Neural cell (in vitro differentiated cells): ENCODE data around the gene TIMM13. TPM values are rescaled to one million over a fixed set of nuclear protein-coding genes. Genes with fewer than 3 reads are reported as not detected.

ENCODE experiments used
- H2AFZ ChIP-seq: fragments of 200-600, 300-800 bp; sonication (generic), shearing (Covaris generic); 2 replicates; pipeline ENCODE4 v1.6.0; 2014; ENCODE audit warnings: low read depth, mild to moderate bottlenecking, antibody characterized with exemption, low read length, moderate library complexity
- H3F3A ChIP-seq: fragments of 200-600 bp; shearing (Covaris generic); 2 replicates; pipeline ENCODE4 v1.6.1; 2016; ENCODE audit warnings: mild to moderate bottlenecking, moderate library complexity, mixed read lengths, antibody characterized with exemption, low read length; ENCODE audit not compliant: insufficient read depth, poor library complexity, severe bottlenecking
- H3K27ac ChIP-seq: fragments of 200-600, 300-800 bp; sonication (generic), shearing (Covaris generic); 2 replicates; pipeline ENCODE4 v1.5.1; 2014; ENCODE audit warnings: mild to moderate bottlenecking, low read length, moderate library complexity
- H3K27me3 ChIP-seq: fragments of 300-800, 200-600 bp; sonication (generic), shearing (Covaris generic); 2 replicates; pipeline ENCODE4 v1.6.0; 2014; ENCODE audit warnings: mild to moderate bottlenecking, low read depth, low read length, moderate library complexity; ENCODE audit not compliant: insufficient read depth
- H3K36me3 ChIP-seq: fragments of 300-800, 200-600 bp; sonication (generic), shearing (Covaris generic); 2 replicates; pipeline ENCODE4 v1.5.1; 2014; ENCODE audit warnings: mild to moderate bottlenecking, antibody characterized with exemption, low read length, moderate library complexity; ENCODE audit not compliant: insufficient read depth
- H3K4me2 ChIP-seq: fragments of 300-800, 200-600 bp; sonication (generic), shearing (Covaris generic); 2 replicates; pipeline ENCODE4 v1.6.0; 2014; ENCODE audit warnings: mild to moderate bottlenecking, low read length
- H3K4me3 ChIP-seq: fragments of 300-800, 200-600 bp; sonication (generic), shearing (Covaris generic); 2 replicates; pipeline ENCODE4 v1.5.1; 2014; ENCODE audit warnings: mild to moderate bottlenecking, low read length, moderate library complexity
- H3K79me2 ChIP-seq: fragments of 200-600 bp; shearing (Covaris generic); replicated peaks from 2 replicates; pipeline ENCODE4 v1.6.0; 2014; ENCODE audit warnings: mild to moderate bottlenecking, low read length, moderate library complexity; ENCODE audit not compliant: insufficient read depth
- H3K9ac ChIP-seq: fragments of 300-800, 200-600 bp; sonication (generic), shearing (Covaris generic); 2 replicates; pipeline ENCODE4 v1.6.1; 2016; ENCODE audit warnings: mild to moderate bottlenecking, low read length, mixed read lengths
- H3K9me2 ChIP-seq: fragments of 200-600 bp; shearing (Covaris generic); 2 replicates; pipeline ENCODE4 v1.6.1; 2016; ENCODE audit warnings: mild to moderate bottlenecking, low read length, mixed read lengths; ENCODE audit not compliant: insufficient read depth
- H3K9me3 ChIP-seq: fragments of 200-600, 300-800 bp; sonication (generic), shearing (Covaris generic); 2 replicates; pipeline ENCODE4 v1.6.1; 2016; ENCODE audit warnings: mild to moderate bottlenecking, mixed run types, low read length, moderate library complexity, mixed read lengths
- H4K20me1 ChIP-seq: fragments of 200-600 bp; shearing (Covaris generic); 2 replicates; pipeline ENCODE4 v1.6.1; 2016; ENCODE audit warnings: mild to moderate bottlenecking, mixed run types; ENCODE audit not compliant: insufficient read depth
- EP300 ChIP-seq: fragments of 450-650 bp; conservative IDR thresholded peaks from 2 replicates; pipeline ENCODE4 v1.6.1; 2014; ENCODE audit warnings: antibody characterized with exemption, mild to moderate bottlenecking, moderate library complexity; ENCODE audit not compliant: poor library complexity, severe bottlenecking
- EZH2 ChIP-seq: fragments of 200-600, 300-800 bp; shearing (Covaris generic), sonication (generic); IDR thresholded peaks from 2 replicates; pipeline ENCODE4 v1.6.1; 2014; ENCODE audit warnings: antibody characterized with exemption, low read length, borderline replicate concordance, mild to moderate bottlenecking; ENCODE audit not compliant: insufficient read depth, poor library complexity, severe bottlenecking
- MXI1 ChIP-seq: fragments of 450-650 bp; conservative IDR thresholded peaks from 2 replicates; pipeline ENCODE4 v1.6.1; 2014; ENCODE audit warnings: antibody characterized with exemption, mild to moderate bottlenecking; ENCODE audit not compliant: poor library complexity, severe bottlenecking
- POLR2AphosphoS5 ChIP-seq: IDR thresholded peaks from 2 replicates; pipeline ENCODE4 v1.6.1; 2012
- RAD21 ChIP-seq: fragments of 450-650 bp; conservative IDR thresholded peaks from 2 replicates; pipeline ENCODE4 v1.6.1; 2014; ENCODE audit warnings: antibody characterized with exemption, mild to moderate bottlenecking, moderate library complexity
- REST ChIP-seq: IDR thresholded peaks from 2 replicates; pipeline ENCODE4 v1.6.1; 2012; ENCODE audit warnings: borderline replicate concordance
- SMC3 ChIP-seq: fragments of 450-650 bp; conservative IDR thresholded peaks from 2 replicates; pipeline ENCODE4 v1.6.1; 2014; ENCODE audit warnings: antibody characterized with exemption, mild to moderate bottlenecking, moderate library complexity; ENCODE audit not compliant: poor library complexity
- TAF1 ChIP-seq: IDR thresholded peaks from 2 replicates; pipeline ENCODE4 v1.6.1; 2012; ENCODE audit warnings: low read depth
- polyA plus RNA-seq: library from polyadenylated mRNA; depleted of rRNA; stranded (reverse); fragments of >200 nt; gene quantifications from 2 replicates; pipeline ENCODE4 v1.2.3, GENCODE V29; 2014
- TF ChIP-seq, protein P1 (sequence below): fragments of 450-650 bp; IDR thresholded peaks from 2 replicates; pipeline ENCODE4 v1.5.1; 2014; ENCODE audit warnings: antibody characterized with exemption, mild to moderate bottlenecking, moderate library complexity; ENCODE audit not compliant: poor library complexity, severe bottlenecking

Gene TIMM13
- polyA plus RNA-seq, 1 donor from 2014 or later: 73.0 TPM

GRCh38 chr19:2416321-2417097 lies 10.9 kb downstream of the TIMM13 start:
- H3K79me2 ChIP-seq: no peaks in the 10 kb centered on the region
- H3K9me2 ChIP-seq: no peaks in the 10 kb centered on the region
- H3K36me3 ChIP-seq: no peaks in the 10 kb centered on the region
- H4K20me1 ChIP-seq: no peaks in the 10 kb centered on the region
- H3K9ac ChIP-seq: no peak overlapping the region
- H3K27ac ChIP-seq: no peak overlapping the region
- no peak overlapping the region for H3K4me2 ChIP-seq
- H3K4me3 ChIP-seq: no peak overlapping the region
- no peaks in the 10 kb centered on the region for H3K9me3 ChIP-seq
- TF ChIP-seq, protein P1, sequence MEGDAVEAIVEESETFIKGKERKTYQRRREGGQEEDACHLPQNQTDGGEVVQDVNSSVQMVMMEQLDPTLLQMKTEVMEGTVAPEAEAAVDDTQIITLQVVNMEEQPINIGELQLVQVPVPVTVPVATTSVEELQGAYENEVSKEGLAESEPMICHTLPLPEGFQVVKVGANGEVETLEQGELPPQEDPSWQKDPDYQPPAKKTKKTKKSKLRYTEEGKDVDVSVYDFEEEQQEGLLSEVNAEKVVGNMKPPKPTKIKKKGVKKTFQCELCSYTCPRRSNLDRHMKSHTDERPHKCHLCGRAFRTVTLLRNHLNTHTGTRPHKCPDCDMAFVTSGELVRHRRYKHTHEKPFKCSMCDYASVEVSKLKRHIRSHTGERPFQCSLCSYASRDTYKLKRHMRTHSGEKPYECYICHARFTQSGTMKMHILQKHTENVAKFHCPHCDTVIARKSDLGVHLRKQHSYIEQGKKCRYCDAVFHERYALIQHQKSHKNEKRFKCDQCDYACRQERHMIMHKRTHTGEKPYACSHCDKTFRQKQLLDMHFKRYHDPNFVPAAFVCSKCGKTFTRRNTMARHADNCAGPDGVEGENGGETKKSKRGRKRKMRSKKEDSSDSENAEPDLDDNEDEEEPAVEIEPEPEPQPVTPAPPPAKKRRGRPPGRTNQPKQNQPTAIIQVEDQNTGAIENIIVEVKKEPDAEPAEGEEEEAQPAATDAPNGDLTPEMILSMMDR: no peak
- H3F3A ChIP-seq: no peaks in the 10 kb centered on the region
- H3K27me3 ChIP-seq: no peaks in the 10 kb centered on the region
- no peak overlapping the region for H2AFZ ChIP-seq

GRCh38 chr19:2415973-2416319 lies 11.4 kb downstream of the TIMM13 start:
- H2AFZ ChIP-seq: no peak overlapping the region
- no peak overlapping the region for H3K4me3 ChIP-seq
- no peaks in the 10 kb centered on the region for H3F3A ChIP-seq
- H3K4me2 ChIP-seq: no peak overlapping the region
- no peak overlapping the region for H3K27ac ChIP-seq
- no peaks in the 10 kb centered on the region for H3K79me2 ChIP-seq
- H3K9me2 ChIP-seq: no peaks in the 10 kb centered on the region
- TF ChIP-seq SMC3 (no peak), TAF1 (no peak), EP300 (no peak), EZH2 (no peak), REST (no peak), RAD21 (no peak), MXI1 (no peak), POLR2AphosphoS5 (no peak)
- TF ChIP-seq, protein P1: no peak
- no peaks in the 10 kb centered on the region for H3K36me3 ChIP-seq
- H3K9ac ChIP-seq: no peak overlapping the region
- no peaks in the 10 kb centered on the region for H3K27me3 ChIP-seq
- no peaks in the 10 kb centered on the region for H3K9me3 ChIP-seq
- no peaks in the 10 kb centered on the region for H4K20me1 ChIP-seq
